H9 (cell line): ENCODE data around the gene TBC1D5. TPM values are rescaled to one million over a fixed set of nuclear protein-coding genes. Genes with fewer than 3 reads are reported as not detected.
"Not testable (repeated sequence)": the region's sequence is repeated elsewhere in the genome, so short reads cannot be mapped to it uniquely, and the experiment has no call there.

ENCODE experiments used
- DNase-seq: peaks from one replicate; pipeline ENCODE4 v3.0.0-alpha.2; 2017
- H2AFZ ChIP-seq: one replicate; pipeline ENCODE4 v1.6.1; 2013; ENCODE audit warnings: mild to moderate bottlenecking, low read length, control low read depth, moderate library complexity
- H2AK5ac ChIP-seq: 2 replicates; pipeline ENCODE4 v1.6.1; 2013; ENCODE audit warnings: low read length, control low read depth, mixed read lengths; ENCODE audit not compliant: insufficient read length
- H2BK120ac ChIP-seq: one replicate; pipeline ENCODE4 v1.6.1; 2013; ENCODE audit warnings: low read depth, mild to moderate bottlenecking, low read length, control low read depth, inconsistent platforms; ENCODE audit not compliant: poor library complexity, severe bottlenecking
- H2BK12ac ChIP-seq: 2 replicates; pipeline ENCODE4 v1.6.1; 2013; ENCODE audit warnings: low read length, control low read depth, mixed read lengths, low read depth; ENCODE audit not compliant: insufficient read length
- H2BK15ac ChIP-seq: 2 replicates; pipeline ENCODE4 v1.6.1; 2013; ENCODE audit warnings: low read depth, low read length, control low read depth
- H2BK20ac ChIP-seq: one replicate; pipeline ENCODE4 v1.6.1; 2013; ENCODE audit warnings: low read depth, mild to moderate bottlenecking, low read length, control low read depth, inconsistent platforms; ENCODE audit not compliant: poor library complexity, severe bottlenecking
- H2BK5ac ChIP-seq: 2 replicates; pipeline ENCODE4 v1.6.1; 2013; ENCODE audit warnings: low read length, control low read depth, mixed read lengths; ENCODE audit not compliant: insufficient read length
- H3K14ac ChIP-seq: 2 replicates; pipeline ENCODE4 v1.6.1; 2013; ENCODE audit warnings: low read length, control low read depth; ENCODE audit not compliant: insufficient read depth
- H3K18ac ChIP-seq: 2 replicates; pipeline ENCODE4 v1.6.1; 2013; ENCODE audit warnings: low read depth, mild to moderate bottlenecking, mixed read lengths, low read length, control low read depth; ENCODE audit not compliant: insufficient read length
- H3K23ac ChIP-seq: 2 replicates; pipeline ENCODE4 v1.6.1; 2013; ENCODE audit warnings: low read length, control low read depth, mixed read lengths, low read depth; ENCODE audit not compliant: insufficient read length
- H3K23me2 ChIP-seq: 2 replicates; pipeline ENCODE4 v1.6.1; 2013; ENCODE audit warnings: low read depth, mild to moderate bottlenecking, mixed read lengths, low read length, control low read depth; ENCODE audit not compliant: insufficient read length, poor library complexity, severe bottlenecking
- H3K27ac ChIP-seq: 2 replicates; pipeline ENCODE4 v1.5.1; 2013; ENCODE audit warnings: low read length, control low read depth, mixed read lengths, low read depth; ENCODE audit not compliant: insufficient read length
- H3K27me3 ChIP-seq: 2 replicates; pipeline ENCODE4 v1.6.1; 2013; ENCODE audit warnings: low read length, control low read depth, inconsistent platforms; ENCODE audit not compliant: insufficient read depth
- H3K4ac ChIP-seq: 2 replicates; pipeline ENCODE4 v1.6.1; 2013; ENCODE audit warnings: low read depth, mild to moderate bottlenecking, control low read depth, inconsistent platforms, low read length, moderate library complexity
- H3K4me1 ChIP-seq: 2 replicates; pipeline ENCODE4 v1.6.1; 2013; ENCODE audit warnings: low read length, control low read depth, inconsistent platforms; ENCODE audit not compliant: insufficient read depth
- H3K4me2 ChIP-seq: 2 replicates; pipeline ENCODE4 v1.6.1; 2013; ENCODE audit warnings: low read length, control low read depth, mixed read lengths; ENCODE audit not compliant: insufficient read length, insufficient read depth
- H3K56ac ChIP-seq: 2 replicates; pipeline ENCODE4 v1.6.1; 2013; ENCODE audit warnings: low read depth, mild to moderate bottlenecking, mixed read lengths, low read length, control low read depth; ENCODE audit not compliant: insufficient read length
- H3K79me1 ChIP-seq: 2 replicates; pipeline ENCODE4 v1.6.1; 2013; ENCODE audit warnings: low read depth, mild to moderate bottlenecking, moderate library complexity, low read length, control low read depth, inconsistent platforms; ENCODE audit not compliant: insufficient read depth, poor library complexity, severe bottlenecking
- H3K79me2 ChIP-seq: 2 replicates; pipeline ENCODE4 v1.6.1; 2013; ENCODE audit warnings: low read length, control low read depth, inconsistent platforms; ENCODE audit not compliant: insufficient read depth
- H3K9ac ChIP-seq: 2 replicates; pipeline ENCODE4 v1.6.1; 2013; ENCODE audit warnings: low read length, control low read depth, mixed read lengths; ENCODE audit not compliant: insufficient read length; ENCODE audit errors: extremely low read depth
- H3K9me3 ChIP-seq: one replicate; pipeline ENCODE4 v1.6.1; 2013; ENCODE audit warnings: low read depth, low read length, inconsistent platforms; ENCODE audit not compliant: control insufficient read depth
- H3T11ph ChIP-seq: one replicate; pipeline ENCODE4 v1.6.1; 2013; ENCODE audit warnings: mild to moderate bottlenecking, low read length, control low read depth, inconsistent platforms
- H4K20me1 ChIP-seq: one replicate; pipeline ENCODE4 v1.6.1; 2013; ENCODE audit not compliant: control insufficient read depth, insufficient read length, insufficient read depth
- H4K5ac ChIP-seq: 2 replicates; pipeline ENCODE4 v1.6.1; 2013; ENCODE audit warnings: low read depth, mild to moderate bottlenecking, mixed read lengths, low read length, control low read depth; ENCODE audit not compliant: insufficient read length
- H4K8ac ChIP-seq: replicated peaks from 2 replicates; pipeline ENCODE4 v1.6.1; 2013; ENCODE audit warnings: low read length, control low read depth, mixed read lengths, low read depth; ENCODE audit not compliant: insufficient read length
- H4K91ac ChIP-seq: 2 replicates; pipeline ENCODE4 v1.6.1; 2013; ENCODE audit warnings: low read depth, mild to moderate bottlenecking, moderate library complexity, mixed read lengths, low read length, control low read depth; ENCODE audit not compliant: insufficient read length
- H3K27ac Mint-ChIP-seq, 3 experiments: 2 replicates in 2 of 3; 3 replicates in 1 of 3; pipeline ENCODE4 v1.8.0; 2020 to 2021; ENCODE audit warnings: mixed read lengths in 3 of 3, mild to moderate bottlenecking in 1 of 3, moderate library complexity in 1 of 3
- H3K27me3 Mint-ChIP-seq: 2 replicates; pipeline ENCODE4 v1.8.0; 2021; ENCODE audit warnings: low read depth, mild to moderate bottlenecking, moderate library complexity, mixed read lengths
- H3K36me3 Mint-ChIP-seq, 3 experiments: 2 replicates in 2 of 3; 3 replicates in 1 of 3; pipeline ENCODE4 v1.8.0; 2020 to 2021; ENCODE audit warnings: low read depth in 3 of 3, mixed read lengths in 3 of 3; ENCODE audit not compliant: insufficient read depth in 1 of 3
- H3K4me1 Mint-ChIP-seq, 2 experiments: 2 replicates each; pipeline ENCODE4 v1.8.0; 2020; ENCODE audit warnings: mixed read lengths in 2 of 2
- H3K4me3 Mint-ChIP-seq, 2 experiments: 2 replicates in 1 of 2; 3 replicates in 1 of 2; pipeline ENCODE4 v1.8.0; 2020 to 2021; ENCODE audit warnings: mild to moderate bottlenecking in 2 of 2, mixed read lengths in 2 of 2, moderate library complexity in 1 of 2
- H3K9me3 Mint-ChIP-seq, 2 experiments: 2 replicates in 1 of 2; 3 replicates in 1 of 2; pipeline ENCODE4 v1.8.0; 2020; ENCODE audit warnings: mild to moderate bottlenecking in 2 of 2, mixed read lengths in 2 of 2, moderate library complexity in 1 of 2
- CTCF ChIP-seq: fragments of 200-600 bp; sonication (generic); conservative IDR thresholded peaks from 3 replicates; pipeline ENCODE4 v1.8.0; 2021; ENCODE audit warnings: antibody characterized with exemption, mild to moderate bottlenecking
- WGBS: extraction: QIAGEN DNeasy Blood & Tissue Kit; methylation state at CpG from one replicate; pipeline ENCODE4 v1.1.7; 2013; ENCODE audit warnings: missing lambda C conversion rate, low lambda C conversion rate, mixed read lengths; ENCODE audit not compliant: insufficient read length; ENCODE audit errors: extremely low coverage; 5-methylcytosine and 5-hydroxymethylcytosine counted together
- total RNA-seq: library from RNA; stranded (reverse); gene quantifications from 2 replicates; pipeline ENCODE4 v1.2.1, GENCODE V29; 2021

Gene TBC1D5
- total RNA-seq, 1 experiment from 2014 or later, result 25.0 TPM

GRCh38 chr3:17394541-17395155 lies 347.8 kb downstream of the TBC1D5 start:
- Histone ChIP-seq H3T11ph (no peak overlapping the region), H3K9ac (no peak overlapping the region), H3K27me3 (no peaks in the 10 kb centered on the region), H2AFZ (no peak overlapping the region), H3K79me2 (no peaks in the 10 kb centered on the region), H2BK20ac (no peak overlapping the region), H2BK12ac (no peak overlapping the region), H3K14ac (no peak overlapping the region), H3K79me1 (no peaks in the 10 kb centered on the region), H2BK120ac (no peak overlapping the region), H3K4me2 (no peak overlapping the region), H2BK15ac (no peak overlapping the region), H2BK5ac (no peak overlapping the region), H3K23ac (no peak overlapping the region), H4K20me1 (no peaks in the 10 kb centered on the region), H2AK5ac (no peak overlapping the region), H3K23me2 (no peaks in the 10 kb centered on the region), H4K5ac (no peak overlapping the region), H3K4me1 (no peaks in the 10 kb centered on the region), H3K4ac (no peak overlapping the region), H3K18ac (no peak overlapping the region), H3K56ac (no peak overlapping the region), H4K8ac (no peak overlapping the region), H3K9me3 (no peaks in the 10 kb centered on the region), H3K27ac (no peak overlapping the region), H4K91ac (no peak overlapping the region)
- no peak for DNase-seq
- no peak for TF ChIP-seq CTCF
- peaks cover 4 to 5% of the 10 kb centered on the region in 2 experiments for H3K9me3 Mint-ChIP-seq
- H3K27ac Mint-ChIP-seq, result no peak overlapping the region; a peak in 1 of 7 replicates
- H3K36me3 Mint-ChIP-seq, result peaks cover 8 to 15% (median 14%) of the 10 kb centered on the region in 3 experiments
- WGBS, result no CpG with 5 or more reads among the region's 5 CpGs
- H3K4me3 Mint-ChIP-seq, result no peak overlapping the region
- no peaks in the 10 kb centered on the region for H3K27me3 Mint-ChIP-seq
- no peaks in the 10 kb centered on the region for H3K4me1 Mint-ChIP-seq

GRCh38 chr3:17392516-17392915 lies 349.9 kb downstream of the TBC1D5 start:
- H4K5ac ChIP-seq, H3K27ac ChIP-seq, H2BK15ac ChIP-seq, H4K20me1 ChIP-seq, H3K27me3 Mint-ChIP-seq, H2AK5ac ChIP-seq, H3K4me1 Mint-ChIP-seq, H3K4me1 ChIP-seq, H3K4ac ChIP-seq, H4K8ac ChIP-seq, H3K18ac ChIP-seq, H3K79me2 ChIP-seq, H2BK12ac ChIP-seq, H3K23ac ChIP-seq, H3K9ac ChIP-seq, H3K14ac ChIP-seq, H3K9me3 Mint-ChIP-seq, H3K27me3 ChIP-seq, H3K9me3 ChIP-seq, H2BK120ac ChIP-seq, H2BK5ac ChIP-seq, H2BK20ac ChIP-seq, DNase-seq, H2AFZ ChIP-seq, H3K4me3 Mint-ChIP-seq, H3K56ac ChIP-seq, H3K27ac Mint-ChIP-seq, H3K79me1 ChIP-seq, H4K91ac ChIP-seq, H3K23me2 ChIP-seq, H3K4me2 ChIP-seq, H3T11ph ChIP-seq: not testable (repeated sequence)
- WGBS, result no CpG with 5 or more reads among the region's 5 CpGs
- H3K36me3 Mint-ChIP-seq, result peaks cover 8 to 15% (median 14%) of the 10 kb centered on the region in 3 experiments
